ENCODE measurements around the gene UMODL1. TPM values are rescaled to one million over a fixed set of nuclear protein-coding genes. Genes with fewer than 3 reads are reported as not detected.

UMODL1 gene
- total RNA-seq, 2 experiments from 2014 or later = 0.42 to 0.49 TPM

DNA sequence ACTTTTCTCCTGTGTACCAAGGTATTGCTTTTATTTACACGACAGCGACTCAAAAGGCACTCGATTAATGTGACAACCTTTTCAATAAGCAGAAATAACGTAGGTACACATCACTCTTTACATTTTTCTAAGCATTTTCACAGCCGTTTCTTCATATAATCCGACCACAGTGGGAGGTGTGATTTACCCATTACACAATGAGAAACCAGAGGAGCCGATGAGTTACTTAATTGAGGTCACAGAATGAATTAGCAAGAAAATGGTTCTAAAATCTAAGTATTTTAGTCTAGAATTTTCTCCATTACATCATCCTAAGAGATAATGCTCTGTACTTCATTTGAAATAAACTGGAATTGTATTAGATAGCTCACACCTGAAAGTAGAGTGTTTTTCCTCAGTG, 71.5 kb downstream of the UMODL1 start:
- H3K36me3 Mint-ChIP-seq (ENCODE audit: low read depth) = no peaks in the 10 kb centered on the region
- Histone ChIP-seq H3K27ac (ENCODE audit: low read depth in 1 of 2, low read length in 2 of 2) (no peak overlapping the region), H3K36me3 (ENCODE audit: insufficient read depth, low read length) (no peaks in the 10 kb centered on the region), H3K9me3 (ENCODE audit: control insufficient read depth in 1 of 2, insufficient read depth in 1 of 2, low read length in 2 of 2) (no peaks in the 10 kb centered on the region), H3K27me3 (ENCODE audit: control insufficient read depth in 1 of 2, insufficient read depth in 2 of 2, low read length in 2 of 2) (no peaks in the 10 kb centered on the region), H3K4me3 (ENCODE audit: low read length) (no peak overlapping the region), H3K4me1 (ENCODE audit: insufficient read depth, low read length) (peaks cover 7% of the 10 kb centered on the region)
- no peak for ATAC-seq (ENCODE audit: poor library complexity)
- intact Hi-C loops (cut with DNase I, micrococcal nuclease) = no loop called here
- H3K4me1 Mint-ChIP-seq (ENCODE audit: low read depth) = peaks cover 9% of the 10 kb centered on the region
- no peak overlapping the region for H3K4me3 Mint-ChIP-seq
- POLR2A ChIA-PET = no interaction called here
- no peak overlapping the region for H3K27ac Mint-ChIP-seq
- no peaks in the 10 kb centered on the region for H3K9me3 Mint-ChIP-seq
- DNase-seq = no peak
- CTCF ChIA-PET = no interaction called here
- H3K27me3 Mint-ChIP-seq = no peaks in the 10 kb centered on the region
- TF ChIP-seq, protein P1, sequence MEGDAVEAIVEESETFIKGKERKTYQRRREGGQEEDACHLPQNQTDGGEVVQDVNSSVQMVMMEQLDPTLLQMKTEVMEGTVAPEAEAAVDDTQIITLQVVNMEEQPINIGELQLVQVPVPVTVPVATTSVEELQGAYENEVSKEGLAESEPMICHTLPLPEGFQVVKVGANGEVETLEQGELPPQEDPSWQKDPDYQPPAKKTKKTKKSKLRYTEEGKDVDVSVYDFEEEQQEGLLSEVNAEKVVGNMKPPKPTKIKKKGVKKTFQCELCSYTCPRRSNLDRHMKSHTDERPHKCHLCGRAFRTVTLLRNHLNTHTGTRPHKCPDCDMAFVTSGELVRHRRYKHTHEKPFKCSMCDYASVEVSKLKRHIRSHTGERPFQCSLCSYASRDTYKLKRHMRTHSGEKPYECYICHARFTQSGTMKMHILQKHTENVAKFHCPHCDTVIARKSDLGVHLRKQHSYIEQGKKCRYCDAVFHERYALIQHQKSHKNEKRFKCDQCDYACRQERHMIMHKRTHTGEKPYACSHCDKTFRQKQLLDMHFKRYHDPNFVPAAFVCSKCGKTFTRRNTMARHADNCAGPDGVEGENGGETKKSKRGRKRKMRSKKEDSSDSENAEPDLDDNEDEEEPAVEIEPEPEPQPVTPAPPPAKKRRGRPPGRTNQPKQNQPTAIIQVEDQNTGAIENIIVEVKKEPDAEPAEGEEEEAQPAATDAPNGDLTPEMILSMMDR (IDR thresholded peaks at IDR 0.05) = no peak

DNA sequence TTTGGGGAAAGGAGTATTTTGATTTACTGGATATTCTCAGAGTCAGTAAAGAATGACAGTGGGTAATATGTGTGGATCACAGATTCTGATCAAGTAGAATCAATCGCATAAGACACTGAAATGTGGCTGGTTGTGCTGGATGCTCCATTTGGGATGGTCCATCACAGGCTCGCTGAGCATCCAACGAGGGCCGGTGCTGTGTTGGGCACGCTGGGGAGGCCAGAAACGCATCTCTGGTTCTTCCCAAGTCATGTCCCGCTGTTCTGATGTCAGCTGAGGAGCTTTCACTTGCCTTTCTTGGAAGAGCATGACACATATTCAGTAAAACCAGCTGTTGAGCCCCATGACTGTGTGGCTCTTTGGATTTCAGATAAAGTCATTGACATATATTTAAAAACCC, 72.0 kb downstream of the UMODL1 start:
- Histone ChIP-seq H3K4me1 (ENCODE audit: insufficient read depth, low read length) (peaks cover 7% of the 10 kb centered on the region), H3K9me3 (ENCODE audit: control insufficient read depth in 1 of 2, insufficient read depth in 1 of 2, low read length in 2 of 2) (no peaks in the 10 kb centered on the region), H3K27ac (ENCODE audit: low read depth in 1 of 2, low read length in 2 of 2) (no peak overlapping the region), H3K27me3 (ENCODE audit: control insufficient read depth in 1 of 2, insufficient read depth in 2 of 2, low read length in 2 of 2) (no peaks in the 10 kb centered on the region), H3K36me3 (ENCODE audit: insufficient read depth, low read length) (no peaks in the 10 kb centered on the region), H3K4me3 (ENCODE audit: low read length) (no peak overlapping the region)
- intact Hi-C loops (cut with DNase I, micrococcal nuclease) = no loop called here
- ChIA-PET POLR2A (no interaction called here), CTCF (no interaction called here)
- Mint-ChIP-seq H3K27me3 (no peaks in the 10 kb centered on the region), H3K4me3 (no peak overlapping the region), H3K9me3 (no peaks in the 10 kb centered on the region), H3K4me1 (ENCODE audit: low read depth) (peaks cover 9% of the 10 kb centered on the region), H3K36me3 (ENCODE audit: low read depth) (no peaks in the 10 kb centered on the region), H3K27ac (no peak overlapping the region)
- TF ChIP-seq, protein P1 (IDR thresholded peaks at IDR 0.05) = no peak
- ATAC-seq (ENCODE audit: poor library complexity) (no peak), DNase-seq (no peak)

DNA sequence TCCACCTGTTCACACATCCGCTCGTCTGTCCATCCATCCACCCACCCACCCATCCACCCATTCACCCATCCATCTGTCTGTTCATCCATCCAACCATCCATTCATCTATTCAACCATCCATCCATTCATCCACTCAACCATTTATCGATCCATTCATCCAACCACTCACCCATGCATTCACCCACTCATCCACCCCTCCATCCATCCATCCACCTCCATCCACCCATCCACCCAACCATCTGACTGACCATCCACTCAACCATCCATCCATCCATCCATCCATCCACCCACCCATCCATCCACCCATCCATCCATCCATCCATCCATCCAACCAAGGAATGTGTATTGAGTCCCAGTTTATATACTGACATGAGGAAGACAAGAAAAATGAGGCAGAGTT, 73.1 kb downstream of the UMODL1 start:
- H3K27me3 ChIP-seq (ENCODE audit: control insufficient read depth in 1 of 2, insufficient read depth in 2 of 2, low read length in 2 of 2) = no peaks in the 10 kb centered on the region
- H3K27ac Mint-ChIP-seq = no peak overlapping the region
- intact Hi-C loops (cut with DNase I, micrococcal nuclease) = loop anchor here in 1 of 2 experiments (2.0 kb wide), 2 partner anchors 55 to 305 kb away; no protein-coding TSS in a partner anchor
- no peak for ATAC-seq (ENCODE audit: poor library complexity)
- ChIA-PET CTCF (no interaction called here), POLR2A (no interaction called here)
- no peak overlapping the region for H3K4me3 Mint-ChIP-seq
- H3K4me3 ChIP-seq (ENCODE audit: low read length) = no peak overlapping the region
- H3K4me1 Mint-ChIP-seq (ENCODE audit: low read depth) = peaks cover 9% of the 10 kb centered on the region
- no peak overlapping the region for H3K27ac ChIP-seq (ENCODE audit: low read depth in 1 of 2, low read length in 2 of 2)
- no peak for DNase-seq
- H3K4me1 ChIP-seq (ENCODE audit: insufficient read depth, low read length) = peaks cover 7% of the 10 kb centered on the region
- no peaks in the 10 kb centered on the region for H3K9me3 ChIP-seq (ENCODE audit: control insufficient read depth in 1 of 2, insufficient read depth in 1 of 2, low read length in 2 of 2)
- no peaks in the 10 kb centered on the region for H3K36me3 Mint-ChIP-seq (ENCODE audit: low read depth)
- TF ChIP-seq, protein P1 (IDR thresholded peaks at IDR 0.05) = no peak
- no peaks in the 10 kb centered on the region for H3K36me3 ChIP-seq (ENCODE audit: insufficient read depth, low read length)
- H3K9me3 Mint-ChIP-seq = no peaks in the 10 kb centered on the region
- H3K27me3 Mint-ChIP-seq = no peaks in the 10 kb centered on the region

Measured in CD4-positive, alpha-beta T cell (primary cell).